Gastrocnemius medialis (tissue), 4 donors: Measurements from ENCODE around the gene SV2C.

Experiments
- POLR2A ChIP-seq, 2 donors: fragments of 450-650 bp; IDR thresholded peaks; one replicate each; pipeline ENCODE4 v1.6.1; 2017; ENCODE audit warnings: antibody characterized with exemption in 2 of 2, mild to moderate bottlenecking in 2 of 2, moderate library complexity in 2 of 2
- TF ChIP-seq, protein P1 (sequence below), 5 experiments: fragments of 450-650 bp in 3 of 5; fragments of 200-600 bp in 2 of 5; sonication (generic) in 2 of 5; IDR thresholded peaks in 4 of 5; conservative IDR thresholded peaks in 1 of 5; 1 replicate in 4 of 5; 2 replicates in 1 of 5; pipeline ENCODE4 v1.5.1; 2016 to 2019; ENCODE audit warnings: antibody characterized with exemption in 5 of 5, mild to moderate bottlenecking in 3 of 5, moderate library complexity in 3 of 5

DNA sequence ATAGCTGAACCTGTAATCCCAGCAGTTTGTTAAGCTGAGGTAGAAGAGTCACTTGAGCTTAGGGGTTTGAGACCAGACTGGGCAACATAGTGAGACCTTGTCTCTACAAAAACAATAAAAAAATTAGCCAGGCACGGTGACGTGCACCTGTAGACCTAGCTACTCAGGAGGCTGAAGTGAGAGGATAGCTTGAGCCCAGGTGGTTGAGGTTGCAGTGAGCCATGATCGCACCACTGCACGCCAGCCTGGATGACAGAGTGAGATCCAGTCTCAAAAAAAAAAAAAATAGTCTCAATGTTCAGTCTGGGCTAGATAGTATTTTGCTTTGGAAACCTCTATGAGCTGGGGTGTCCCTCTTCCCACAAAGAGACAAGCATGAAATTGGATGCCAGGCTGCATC is 268.0 kb downstream of the SV2C start:
- TF ChIP-seq, protein P1, sequence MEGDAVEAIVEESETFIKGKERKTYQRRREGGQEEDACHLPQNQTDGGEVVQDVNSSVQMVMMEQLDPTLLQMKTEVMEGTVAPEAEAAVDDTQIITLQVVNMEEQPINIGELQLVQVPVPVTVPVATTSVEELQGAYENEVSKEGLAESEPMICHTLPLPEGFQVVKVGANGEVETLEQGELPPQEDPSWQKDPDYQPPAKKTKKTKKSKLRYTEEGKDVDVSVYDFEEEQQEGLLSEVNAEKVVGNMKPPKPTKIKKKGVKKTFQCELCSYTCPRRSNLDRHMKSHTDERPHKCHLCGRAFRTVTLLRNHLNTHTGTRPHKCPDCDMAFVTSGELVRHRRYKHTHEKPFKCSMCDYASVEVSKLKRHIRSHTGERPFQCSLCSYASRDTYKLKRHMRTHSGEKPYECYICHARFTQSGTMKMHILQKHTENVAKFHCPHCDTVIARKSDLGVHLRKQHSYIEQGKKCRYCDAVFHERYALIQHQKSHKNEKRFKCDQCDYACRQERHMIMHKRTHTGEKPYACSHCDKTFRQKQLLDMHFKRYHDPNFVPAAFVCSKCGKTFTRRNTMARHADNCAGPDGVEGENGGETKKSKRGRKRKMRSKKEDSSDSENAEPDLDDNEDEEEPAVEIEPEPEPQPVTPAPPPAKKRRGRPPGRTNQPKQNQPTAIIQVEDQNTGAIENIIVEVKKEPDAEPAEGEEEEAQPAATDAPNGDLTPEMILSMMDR (IDR thresholded peaks at IDR 0.05 in 4 of 5, conservative IDR thresholded peaks at IDR 0.05 in 1 of 5): no peak
- TF ChIP-seq POLR2A (IDR thresholded peaks at IDR 0.05): no peak
